Breast epithelium (tissue), 3 donors: ENCODE measurements around the gene NFKBIB.

ENCODE experiments used
- POLR2A ChIP-seq: fragments of 450-650 bp; IDR thresholded peaks from one replicate; pipeline ENCODE4 v1.6.1; 2016; ENCODE audit warnings: antibody characterized with exemption, mild to moderate bottlenecking, moderate library complexity
- POLR2AphosphoS5 ChIP-seq, 3 donors: sonication (generic); formaldehyde crosslinking; IDR thresholded peaks; one replicate each; pipeline ENCODE4 v1.6.1; 2017; ENCODE audit warnings: antibody characterized with exemption in 3 of 3
- TF ChIP-seq, protein P1 (sequence below), 3 donors: fragments of 450-650 bp; IDR thresholded peaks; one replicate each; pipeline ENCODE4 v1.5.1; 2016 to 2017; ENCODE audit warnings: antibody characterized with exemption in 3 of 3, mild to moderate bottlenecking in 3 of 3, moderate library complexity in 3 of 3

DNA sequence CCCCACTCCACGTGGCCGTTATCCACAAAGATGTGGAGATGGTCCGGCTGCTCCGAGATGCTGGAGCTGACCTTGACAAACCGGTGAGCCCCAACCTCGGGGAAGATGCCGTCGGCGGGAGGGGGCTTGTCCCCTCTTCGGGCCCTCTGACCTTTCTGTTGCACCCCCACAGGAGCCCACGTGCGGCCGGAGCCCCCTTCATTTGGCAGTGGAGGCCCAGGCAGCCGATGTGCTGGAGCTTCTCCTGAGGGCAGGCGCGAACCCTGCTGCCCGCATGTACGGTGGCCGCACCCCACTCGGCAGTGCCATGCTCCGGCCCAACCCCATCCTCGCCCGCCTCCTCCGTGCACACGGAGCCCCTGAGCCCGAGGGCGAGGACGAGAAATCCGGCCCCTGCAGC lies 7.5 kb downstream of the NFKBIB start:
- TF ChIP-seq, protein P1, sequence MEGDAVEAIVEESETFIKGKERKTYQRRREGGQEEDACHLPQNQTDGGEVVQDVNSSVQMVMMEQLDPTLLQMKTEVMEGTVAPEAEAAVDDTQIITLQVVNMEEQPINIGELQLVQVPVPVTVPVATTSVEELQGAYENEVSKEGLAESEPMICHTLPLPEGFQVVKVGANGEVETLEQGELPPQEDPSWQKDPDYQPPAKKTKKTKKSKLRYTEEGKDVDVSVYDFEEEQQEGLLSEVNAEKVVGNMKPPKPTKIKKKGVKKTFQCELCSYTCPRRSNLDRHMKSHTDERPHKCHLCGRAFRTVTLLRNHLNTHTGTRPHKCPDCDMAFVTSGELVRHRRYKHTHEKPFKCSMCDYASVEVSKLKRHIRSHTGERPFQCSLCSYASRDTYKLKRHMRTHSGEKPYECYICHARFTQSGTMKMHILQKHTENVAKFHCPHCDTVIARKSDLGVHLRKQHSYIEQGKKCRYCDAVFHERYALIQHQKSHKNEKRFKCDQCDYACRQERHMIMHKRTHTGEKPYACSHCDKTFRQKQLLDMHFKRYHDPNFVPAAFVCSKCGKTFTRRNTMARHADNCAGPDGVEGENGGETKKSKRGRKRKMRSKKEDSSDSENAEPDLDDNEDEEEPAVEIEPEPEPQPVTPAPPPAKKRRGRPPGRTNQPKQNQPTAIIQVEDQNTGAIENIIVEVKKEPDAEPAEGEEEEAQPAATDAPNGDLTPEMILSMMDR (IDR thresholded peaks at IDR 0.05) = no peak
- TF ChIP-seq POLR2AphosphoS5 (IDR thresholded peaks at IDR 0.05) (no peak), POLR2A (no peak)
